ENCODE results near the gene OTOS. TPM values are rescaled to one million over a fixed set of nuclear protein-coding genes. Genes with fewer than 3 reads are reported as not detected.

The OTOS gene
- total and polyA plus RNA-seq, 9 of the 15 experiments (the other 6 are each of a cell fraction or from before 2014, with no cell fraction given) = not detected

- TF ChIP-seq E4F1 (CRISPR knock-in tag; IDR thresholded peaks at IDR 0.05; ENCODE audit: borderline replicate concordance) (no peak), PKNOX1 (IDR thresholded peaks at IDR 0.05) (no peak), POLR2B (IDR thresholded peaks at IDR 0.05; ENCODE audit: low read depth, partially characterized antibody) (no peak), KAT8 (IDR thresholded peaks at IDR 0.05; ENCODE audit: low read depth) (no peak), ZNF717 (CRISPR knock-in tag; IDR thresholded peaks at IDR 0.05) (no peak)
These were observed 15.8 kb downstream of the OTOS start (continued) for GRCh38 chr2:240124651-240125030.

GRCh38 chr2:240123821-240124650, 16.4 kb downstream of the OTOS start:
- no peak overlapping the region for H3K27ac ChIP-seq (ENCODE audit: extremely low read depth, low read depth, low read length)
- POLR2A ChIA-PET = no interaction called here
- no peaks in the 10 kb centered on the region for H3K79me2 ChIP-seq (ENCODE audit: control insufficient read depth, insufficient read depth, low read length)
- no peak overlapping the region for H3K4me2 ChIP-seq (ENCODE audit: insufficient read depth, low read length)
- CTCF ChIA-PET (ENCODE audit: low intra/inter-chr PET ratio) = no interaction called here
- no peak overlapping the region for H2AFZ ChIP-seq (ENCODE audit: low read depth, low read length)
- no peaks in the 10 kb centered on the region; a peak in 1 of 5 replicates for H3K27me3 ChIP-seq (ENCODE audit: control insufficient read depth in 2 of 2, insufficient read depth in 2 of 2, low read length in 2 of 2)
- intact Hi-C loops (cut with micrococcal nuclease) = no loop called here
- H3K36me3 ChIP-seq (ENCODE audit: control insufficient read depth, insufficient read depth, low read length) = no peaks in the 10 kb centered on the region
- ATAC-seq (no peak), FAIRE-seq (no peak), DNase-seq (ENCODE audit: extremely low read depth in 1 of 4, low spot score in 3 of 4) (no peak)
- in situ Hi-C loops (cut with MboI) = no loop called here
- H3K4me1 ChIP-seq (replicated peaks in 1 of 2; ENCODE audit: control insufficient read depth in 2 of 2, insufficient read depth in 2 of 2, low read length in 2 of 2) = no peaks in the 10 kb centered on the region
- H3K9ac ChIP-seq (ENCODE audit: insufficient read depth in 1 of 2, low read depth in 2 of 2, low read length in 2 of 2) = no peak overlapping the region
- no peaks in the 10 kb centered on the region for H3K9me1 ChIP-seq (ENCODE audit: control insufficient read depth, insufficient read depth, low read length)
- H4K20me1 ChIP-seq (replicated peaks; ENCODE audit: control insufficient read depth, insufficient read depth, low read length) = no peaks in the 10 kb centered on the region
- no TSS peak for BruUV-seq (replicated peaks)
- TF ChIP-seq SMARCA4 (IDR thresholded peaks at IDR 0.05) (no peak), ZNF274 (IDR thresholded peaks at IDR 0.05; ENCODE audit: borderline replicate concordance, low read depth, low read length) (no peak), STAT5A (IDR thresholded peaks at IDR 0.05; ENCODE audit: borderline replicate concordance, low read length) (no peak), KDM2B (CRISPR knock-in tag; IDR thresholded peaks at IDR 0.05) (no peak), NFATC3 (IDR thresholded peaks at IDR 0.05) (no peak), ZNF785 (CRISPR knock-in tag; IDR thresholded peaks at IDR 0.05) (no peak), PRMT5 (CRISPR knock-in tag; IDR thresholded peaks at IDR 0.05) (no peak)
- H3K4me3 ChIP-seq = no peak overlapping the region
- WGBS (ENCODE audit: insufficient coverage, low coverage, missing lambda C conversion rate) = 28% methylated on average over 17 of the region's 24 CpGs
- H3K9me3 ChIP-seq (replicated peaks; ENCODE audit: control insufficient read depth, insufficient read depth, low read depth, low read length) = no peaks in the 10 kb centered on the region
